Measurements from ENCODE around the gene COMP.
A peak's percentile ranks its signal among the peaks of the same experiment; 100 is the strongest.
"Not testable (repeated sequence)": the region's sequence is repeated elsewhere in the genome, so short reads cannot be mapped to it uniquely, and the experiment has no call there.

The COMP gene

GRCh38 chr19:18735324-18735723, 55.8 kb downstream of the COMP start:
- DNase-seq = no peak
- TF ChIP-seq CTCF (IDR thresholded peaks at IDR 0.05; ENCODE audit: low read depth, low read length, missing control alignments) = no peak
- no peak overlapping the region for H3K4me3 ChIP-seq (ENCODE audit: low read depth, low read length)
- H3K27me3 ChIP-seq (replicated peaks) = no peaks in the 10 kb centered on the region
- no peak overlapping the region for H3K27ac ChIP-seq
- H3K36me3 ChIP-seq (replicated peaks) = no peaks in the 10 kb centered on the region
- in situ Hi-C loops (cut with HindIII; ENCODE audit: low pct_ligation_motif_present, low sequenced_read_pairs) = no loop called here

- H3K4me3 ChIP-seq (ENCODE audit: low read depth, low read length); DNase-seq; in situ Hi-C loops (cut with HindIII; ENCODE audit: low pct_ligation_motif_present, low sequenced_read_pairs); H3K36me3 ChIP-seq (replicated peaks); H3K27ac ChIP-seq; H3K27me3 ChIP-seq (replicated peaks): not testable (repeated sequence)
These were observed 57.3 kb downstream of the COMP start for GRCh38 chr19:18733762-18734332.

- no peaks in the 10 kb centered on the region for H3K36me3 ChIP-seq (replicated peaks)
- H3K4me3 ChIP-seq (ENCODE audit: low read depth, low read length) = no peak overlapping the region
- no peaks in the 10 kb centered on the region for H3K27me3 ChIP-seq (replicated peaks)
- H3K27ac ChIP-seq = no peak overlapping the region
- in situ Hi-C loops (cut with HindIII; ENCODE audit: low pct_ligation_motif_present, low sequenced_read_pairs) = no loop called here
- no peak for TF ChIP-seq CTCF (IDR thresholded peaks at IDR 0.05; ENCODE audit: low read depth, low read length, missing control alignments)
- peak; percentile 34 for DNase-seq
These were observed 57.9 kb downstream of the COMP start for GRCh38 chr19:18733196-18733647.
